GM21717 (cell line): Measurements from ENCODE around the gene RGL1.
"Not testable (repeated sequence)": the region's sequence is repeated elsewhere in the genome, so short reads cannot be mapped to it uniquely, and the experiment has no call there.

Experiments used
- ATAC-seq: cut with Tn5 transposase; IDR thresholded peaks from one replicate; pipeline ENCODE4 v1.9.1; 2021; ENCODE audit warnings: mild to moderate bottlenecking, moderate library complexity; ENCODE audit not compliant: unreplicated experiment

RGL1 gene

GRCh38 chr1:183804916-183805841 is at the start of gene RGL1:
Gene RGL1, plus strand, starts transcription at chr1:183805120. Its CDS starts 178 bp downstream, at chr1:183805298.
- peak; percentile 59 for ATAC-seq

GRCh38 chr1:183756326-183756725 is 48.6 kb upstream of the RGL1 start:
- ATAC-seq, result no peak

- ATAC-seq, result no peak
Measured at GRCh38 chr1:183757061-183757460, 47.9 kb upstream of the RGL1 start.

- ATAC-seq, result no peak
Measured at GRCh38 chr1:183758913-183759312, 46.0 kb upstream of the RGL1 start.

GRCh38 chr1:183760661-183761060 is 44.3 kb upstream of the RGL1 start:
- ATAC-seq, result no peak

GRCh38 chr1:183761871-183762270 is 43.0 kb upstream of the RGL1 start:
- ATAC-seq, result no peak

- not testable (repeated sequence) for ATAC-seq
Measured at GRCh38 chr1:183762856-183763255, 42.1 kb upstream of the RGL1 start.

- no peak for ATAC-seq
Measured at GRCh38 chr1:183764981-183765380, 39.9 kb upstream of the RGL1 start.

GRCh38 chr1:183769956-183770815 is 34.7 kb upstream of the RGL1 start:
- no peak for ATAC-seq

GRCh38 chr1:183770816-183771128 is 34.1 kb upstream of the RGL1 start:
- ATAC-seq, result no peak

GRCh38 chr1:183773482-183774274 is 31.2 kb upstream of the RGL1 start:
- no peak for ATAC-seq

GRCh38 chr1:183774938-183775337 is 30.0 kb upstream of the RGL1 start:
- no peak for ATAC-seq

GRCh38 chr1:183776731-183777130 is 28.2 kb upstream of the RGL1 start:
- no peak for ATAC-seq

GRCh38 chr1:183777328-183777727 is 27.6 kb upstream of the RGL1 start:
- ATAC-seq, result no peak

- no peak for ATAC-seq
Measured at GRCh38 chr1:183778045-183778444, 26.9 kb upstream of the RGL1 start.

- ATAC-seq, result no peak
Measured at GRCh38 chr1:183778568-183779433, 26.1 kb upstream of the RGL1 start.

- no peak for ATAC-seq
Measured at GRCh38 chr1:183780159-183780558, 24.8 kb upstream of the RGL1 start.

- ATAC-seq, result no peak
Measured at GRCh38 chr1:183780757-183781156, 24.2 kb upstream of the RGL1 start.

- ATAC-seq, result no peak
Measured at GRCh38 chr1:183783342-183783741, 21.6 kb upstream of the RGL1 start.
